ENCODE data around the gene KCNIP2.

DNA sequence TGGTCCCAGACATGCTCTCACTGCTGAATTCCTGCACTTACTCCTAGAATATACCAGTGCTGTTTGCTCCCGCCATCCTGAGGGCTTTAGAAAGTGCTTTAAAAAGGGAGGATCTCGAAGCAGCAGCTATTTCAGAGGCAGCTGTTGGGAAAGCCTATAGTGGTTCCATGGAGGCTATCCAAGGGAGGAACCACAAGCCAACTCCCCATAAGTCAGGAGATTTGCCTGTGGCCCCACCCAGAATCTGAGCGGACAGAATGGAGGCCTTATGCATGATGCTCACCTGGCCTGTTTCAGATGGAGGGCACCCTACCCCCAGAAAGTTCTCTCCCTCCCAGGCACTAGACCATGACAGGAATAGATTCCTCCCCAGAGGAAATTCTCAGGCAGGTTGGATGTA, 2.3 kb upstream of the KCNIP2 start:
- TF ChIP-seq JUND (IDR thresholded peaks at IDR 0.05) (no peak), POLR2A (IDR thresholded peaks at IDR 0.05; ENCODE audit: borderline replicate concordance, extremely low read depth, insufficient read depth, insufficient read length) (no peak), EZH2phosphoT487 (IDR thresholded peaks at IDR 0.05; ENCODE audit: borderline replicate concordance) (no peak)
- TF ChIP-seq, protein P1, sequence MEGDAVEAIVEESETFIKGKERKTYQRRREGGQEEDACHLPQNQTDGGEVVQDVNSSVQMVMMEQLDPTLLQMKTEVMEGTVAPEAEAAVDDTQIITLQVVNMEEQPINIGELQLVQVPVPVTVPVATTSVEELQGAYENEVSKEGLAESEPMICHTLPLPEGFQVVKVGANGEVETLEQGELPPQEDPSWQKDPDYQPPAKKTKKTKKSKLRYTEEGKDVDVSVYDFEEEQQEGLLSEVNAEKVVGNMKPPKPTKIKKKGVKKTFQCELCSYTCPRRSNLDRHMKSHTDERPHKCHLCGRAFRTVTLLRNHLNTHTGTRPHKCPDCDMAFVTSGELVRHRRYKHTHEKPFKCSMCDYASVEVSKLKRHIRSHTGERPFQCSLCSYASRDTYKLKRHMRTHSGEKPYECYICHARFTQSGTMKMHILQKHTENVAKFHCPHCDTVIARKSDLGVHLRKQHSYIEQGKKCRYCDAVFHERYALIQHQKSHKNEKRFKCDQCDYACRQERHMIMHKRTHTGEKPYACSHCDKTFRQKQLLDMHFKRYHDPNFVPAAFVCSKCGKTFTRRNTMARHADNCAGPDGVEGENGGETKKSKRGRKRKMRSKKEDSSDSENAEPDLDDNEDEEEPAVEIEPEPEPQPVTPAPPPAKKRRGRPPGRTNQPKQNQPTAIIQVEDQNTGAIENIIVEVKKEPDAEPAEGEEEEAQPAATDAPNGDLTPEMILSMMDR (IDR thresholded peaks at IDR 0.05 in 2 of 3, conservative IDR thresholded peaks at IDR 0.05 in 1 of 3; ENCODE audit: borderline replicate concordance in 1 of 3, insufficient read depth in 1 of 3, low read depth in 2 of 3, low read length in 2 of 3), result no peak

All from HCT116 (cell line).